Caco-2 (cell line): Measurements from ENCODE around the gene SH2B3. TPM values are rescaled to one million over a fixed set of nuclear protein-coding genes. Genes with fewer than 3 reads are reported as not detected.

Source experiments
- Bru-seq: library from RNA; stranded (reverse); fragments of 400-500 nt; gene quantifications from one replicate; lab custom pipeline; 2021; lab: Mats Ljungman, UMichigan
- BruChase-seq, 2 experiments: library from RNA; stranded (reverse); fragments of 400-500 nt; gene quantifications; one replicate each; lab custom pipeline; 2021; lab: Mats Ljungman, UMichigan
- BruUV-seq: library from RNA; stranded (reverse); fragments of 400-500 nt; replicated peaks from 2 replicates; lab custom pipeline; 2021; lab: Mats Ljungman, UMichigan
- CTCF ChIA-PET: fragments of 300-600 bp; sonication (Branson Sonifier 250); formaldehyde crosslinking; loops from one replicate; lab custom pipeline; 2022; ENCODE audit warnings: antibody characterized with exemption; lab: Charles Lee
- POLR2A ChIA-PET: fragments of 300-600 bp; sonication (Branson Sonifier 250); formaldehyde crosslinking; loops from one replicate; lab custom pipeline; 2022; ENCODE audit warnings: antibody characterized with exemption; lab: Charles Lee
- DNase-seq, 2 experiments: peaks; one replicate each; pipeline versions ENCODE4 v3.0.0 to v3.0.0-alpha.2; 2020 to 2022
- H3K27me3 ChIP-seq: replicated peaks from 2 replicates; pipeline ENCODE4 v1.6.0; 2011; ENCODE audit warnings: low read length; ENCODE audit not compliant: control insufficient read depth, insufficient read depth
- H3K36me3 ChIP-seq: 2 replicates; pipeline ENCODE4 v1.5.1; 2011; ENCODE audit warnings: low read length; ENCODE audit not compliant: control insufficient read depth, insufficient read depth
- H3K4me1 ChIP-seq: fragments of 250-450 bp; sonication (Bioruptor Pico); 2 replicates; pipeline ENCODE4 v1.5.1; 2020; ENCODE audit warnings: mild to moderate bottlenecking
- H3K4me3 ChIP-seq: 2 replicates; pipeline ENCODE4 v1.5.1; 2011; ENCODE audit warnings: low read depth, mild to moderate bottlenecking, control low read depth, low read length
- H3K9me3 ChIP-seq: fragments of 250-450 bp; sonication (Bioruptor Pico); 2 replicates; pipeline ENCODE4 v1.5.1; 2020; ENCODE audit warnings: mild to moderate bottlenecking, moderate library complexity
- H3K27ac Mint-ChIP-seq: one replicate; pipeline ENCODE4 v1.8.0; 2022; ENCODE audit warnings: mixed read lengths; ENCODE audit not compliant: unreplicated experiment
- H3K27me3 Mint-ChIP-seq: one replicate; pipeline ENCODE4 v1.8.0; 2022; ENCODE audit warnings: mixed read lengths; ENCODE audit not compliant: insufficient read depth, unreplicated experiment
- H3K36me3 Mint-ChIP-seq: one replicate; pipeline ENCODE4 v1.8.0; 2022; ENCODE audit warnings: mild to moderate bottlenecking, mixed read lengths; ENCODE audit not compliant: insufficient read depth, unreplicated experiment
- H3K4me1 Mint-ChIP-seq: one replicate; pipeline ENCODE4 v1.8.0; 2022; ENCODE audit warnings: low read depth, mixed read lengths; ENCODE audit not compliant: unreplicated experiment
- H3K4me3 Mint-ChIP-seq: one replicate; pipeline ENCODE4 v1.8.0; 2022; ENCODE audit warnings: mild to moderate bottlenecking, moderate library complexity, mixed read lengths; ENCODE audit not compliant: unreplicated experiment
- H3K9me3 Mint-ChIP-seq: one replicate; pipeline ENCODE4 v1.8.0; 2022; ENCODE audit warnings: mixed read lengths; ENCODE audit not compliant: unreplicated experiment
- CTCF ChIP-seq, 2 experiments: fragments of 200-600 bp in 1 of 2; IDR thresholded peaks; 1 replicate in 1 of 2; 2 replicates in 1 of 2; pipeline versions ENCODE4 v1.5.1 to v1.8.0; 2011 to 2022; ENCODE audit warnings: antibody characterized with exemption in 1 of 2, control low read depth in 1 of 2, inconsistent platforms in 1 of 2, low read depth in 1 of 2, low read length in 1 of 2, mild to moderate bottlenecking in 1 of 2, moderate library complexity in 1 of 2; ENCODE audit not compliant: insufficient read depth in 1 of 2, severe bottlenecking in 1 of 2, unreplicated experiment in 1 of 2
- intact Hi-C: fragments of 100-400 bp; cut with micrococcal nuclease; formaldehyde crosslinking; loops from one replicate; pipeline ENCODE4 v1.10.0; 2022; ENCODE audit not compliant: unreplicated experiment
- long read RNA-seq: library from polyadenylated mRNA; stranded (forward); transcript quantifications from one replicate; pipeline ENCODE4 v2.0.0, GENCODE V29; 2022
- total RNA-seq: library from RNA; stranded (reverse); gene quantifications from 2 replicates; pipeline ENCODE4 v1.2.3, GENCODE V29; 2022

SH2B3 gene
- total RNA-seq (15.6 and 16.1 TPM in 2 replicates), Bru-seq, nascent RNA (percentile 67 among the genes with signal in this experiment), BruChase-seq, experiment 1, labeled RNA remaining after a 2-hour chase (percentile 74 among the genes with signal in this experiment), BruChase-seq, experiment 2, labeled RNA remaining after a 6-hour chase (percentile 77 among the genes with signal in this experiment)
- long read RNA-seq, full-length matches to known transcripts: 2 of 16 reads
- long read RNA-seq, partial matches to known transcripts: 13 of 16 reads
- long read RNA-seq, other reads (novel, unspliced or antisense): 1 of 16 reads

GRCh38 chr12:111405859-111406473 lies at the start of gene SH2B3:
TSS of gene SH2B3 (plus strand) at chr12:111405923. CDS start at chr12:111418146, 12,223 bp downstream.
- peaks cover 14% of the 10 kb centered on the region for H3K4me1 ChIP-seq
- H3K36me3 ChIP-seq: no peaks in the 10 kb centered on the region
- Mint-ChIP-seq H3K9me3 (no peaks in the 10 kb centered on the region), H3K27me3 (no peaks in the 10 kb centered on the region), H3K27ac (peak within 1 kb of the TSS; percentile 89), H3K4me3 (peak within 1 kb of the TSS; percentile 82), H3K4me1 (peaks cover 11% of the 10 kb centered on the region), H3K36me3 (peaks cover 17% of the 10 kb centered on the region)
- no peak for TF ChIP-seq CTCF (IDR thresholded peaks at IDR 0.05; ENCODE audit: insufficient read depth in 1 of 2, low read depth in 1 of 2, low read length in 1 of 2, severe bottlenecking in 1 of 2, unreplicated experiment in 1 of 2)
- no peaks in the 10 kb centered on the region for H3K27me3 ChIP-seq
- POLR2A ChIA-PET: no interaction called here
- BruUV-seq: no TSS peak
- no peaks in the 10 kb centered on the region for H3K9me3 ChIP-seq
- intact Hi-C loops: loop anchor here (2.0 kb wide), 1 partner anchor 45 kb away; no protein-coding TSS in a partner anchor
- H3K4me3 ChIP-seq: peak within 1 kb of the TSS; percentile 77
- DNase-seq: peak in 1 of 2 experiments; percentile 50
- CTCF ChIA-PET: interaction anchor here (0.6 kb wide), 1 partner anchor 105 kb away, joined by 3 read pairs; no protein-coding TSS in a partner anchor

- Histone ChIP-seq H3K4me3 (no peak overlapping the region), H3K9me3 (no peaks in the 10 kb centered on the region), H3K27me3 (no peaks in the 10 kb centered on the region), H3K4me1 (peaks cover 14% of the 10 kb centered on the region), H3K36me3 (no peaks in the 10 kb centered on the region)
- DNase-seq: no peak
- TF ChIP-seq CTCF (IDR thresholded peaks at IDR 0.05; ENCODE audit: insufficient read depth in 1 of 2, low read depth in 1 of 2, low read length in 1 of 2, severe bottlenecking in 1 of 2, unreplicated experiment in 1 of 2): no peak
- Mint-ChIP-seq H3K27me3 (no peaks in the 10 kb centered on the region), H3K27ac (peak overlapping the region; percentile 16), H3K4me3 (no peak overlapping the region), H3K4me1 (peaks cover 14% of the 10 kb centered on the region), H3K9me3 (no peaks in the 10 kb centered on the region), H3K36me3 (peaks cover under 1% of the 10 kb centered on the region)
- POLR2A ChIA-PET: interaction anchor here (0.6 kb wide), 1 partner anchor 72 kb away, joined by 7 read pairs; no protein-coding TSS in a partner anchor
- intact Hi-C loops: no loop called here
- CTCF ChIA-PET: interaction anchor here (0.6 kb wide), 2 partner anchors 27 to 78 kb away, joined by 5 to 6 read pairs; no protein-coding TSS in a partner anchor
- BruUV-seq: no TSS peak
Measured at GRCh38 chr12:111359231-111359913, 46.4 kb upstream of the SH2B3 start.

GRCh38 chr12:111359914-111360276 lies 45.8 kb upstream of the SH2B3 start:
- peak overlapping the region; percentile 27 for H3K27ac Mint-ChIP-seq
- intact Hi-C loops: no loop called here
- no peaks in the 10 kb centered on the region for H3K36me3 ChIP-seq
- no peak for DNase-seq
- BruUV-seq: no TSS peak
- H3K4me1 Mint-ChIP-seq: peaks cover 14% of the 10 kb centered on the region
- no peak overlapping the region for H3K4me3 Mint-ChIP-seq
- H3K27me3 Mint-ChIP-seq: no peaks in the 10 kb centered on the region
- H3K4me3 ChIP-seq: no peak overlapping the region
- TF ChIP-seq CTCF (IDR thresholded peaks at IDR 0.05; ENCODE audit: insufficient read depth in 1 of 2, low read depth in 1 of 2, low read length in 1 of 2, severe bottlenecking in 1 of 2, unreplicated experiment in 1 of 2): no peak
- peaks cover 14% of the 10 kb centered on the region for H3K4me1 ChIP-seq
- POLR2A ChIA-PET: interaction anchor here (0.6 kb wide), 1 partner anchor 72 kb away, joined by 7 read pairs; no protein-coding TSS in a partner anchor
- CTCF ChIA-PET: no interaction called here
- no peaks in the 10 kb centered on the region for H3K27me3 ChIP-seq
- no peaks in the 10 kb centered on the region for H3K9me3 Mint-ChIP-seq
- no peaks in the 10 kb centered on the region for H3K9me3 ChIP-seq
- peaks cover 6% of the 10 kb centered on the region for H3K36me3 Mint-ChIP-seq
